GM12878 (cell line): Measurements from ENCODE around the gene TMPRSS7. TPM values are rescaled to one million over a fixed set of nuclear protein-coding genes. Genes with fewer than 3 reads are reported as not detected.

Experiments used
- ATAC-seq: fragments of 200-7000 bp; cut with Tn5 transposase; 3 replicates; pipeline ENCODE4 v1.9.1; 2020; ENCODE audit warnings: mild to moderate bottlenecking, moderate library complexity
- BruUV-seq: library from RNA; stranded (reverse); fragments of 400-500 nt; replicated peaks from 2 replicates; lab custom pipeline; 2021; lab: Mats Ljungman, UMichigan
- CTCF ChIA-PET: fragments of 300-600 bp; sonication (Branson Sonifier 250); formaldehyde crosslinking; extraction: SDS; loops from one replicate; lab custom pipeline; 2021; ENCODE audit warnings: inconsistent platforms; lab: Yijun Ruan, JAX
- POLR2A ChIA-PET: fragments of 350-600 bp; formaldehyde crosslinking; extraction: SDS; loops from one replicate; lab custom pipeline; 2021; ENCODE audit warnings: inconsistent platforms; lab: Charles Lee
- RAD21 ChIA-PET: fragments of 300-600 bp; sonication (Branson Sonifier 250); formaldehyde crosslinking; loops from one replicate; lab custom pipeline; 2023; ENCODE audit warnings: antibody characterized with exemption; ENCODE audit not compliant: unreplicated experiment; lab: Charles Lee
- SMC1A ChIA-PET: fragments of 300-600 bp; sonication (Branson Sonifier 250); formaldehyde crosslinking; loops from one replicate; lab custom pipeline; 2023; ENCODE audit not compliant: unreplicated experiment, uncharacterized antibody; lab: Charles Lee
- DNase-seq: peaks from one replicate; pipeline ENCODE4 v3.0.0-alpha.2; 2011; ENCODE audit warnings: low read depth, low spot score
- FAIRE-seq: peaks from 3 replicates; lab custom pipeline; 2011; peaks lifted over from hg19 to GRCh38; lab: Jason Lieb, UNC
- H2AFZ ChIP-seq: 2 replicates; pipeline ENCODE4 v1.6.0; 2011; ENCODE audit warnings: low read depth, low read length, control low read depth; ENCODE audit not compliant: control insufficient read depth
- H3K27ac ChIP-seq: 2 replicates; pipeline ENCODE4 v1.5.1; 2011; ENCODE audit warnings: control low read depth; ENCODE audit not compliant: control insufficient read depth, insufficient read depth
- H3K27me3 ChIP-seq, 2 experiments: replicated peaks in 1 of 2; 2 replicates each; pipeline versions ENCODE4 v1.6.0 to v1.6.1; 2011; ENCODE audit warnings: low read length in 1 of 2; ENCODE audit not compliant: control insufficient read depth in 2 of 2, insufficient read depth in 2 of 2
- H3K36me3 ChIP-seq, 2 experiments: 2 replicates each; pipeline ENCODE4 v1.5.1; 2011; ENCODE audit warnings: low read length in 1 of 2; ENCODE audit not compliant: control insufficient read depth in 2 of 2, insufficient read depth in 2 of 2
- H3K4me1 ChIP-seq: 2 replicates; pipeline ENCODE4 v1.6.1; 2011; ENCODE audit warnings: mild to moderate bottlenecking, low read length, moderate library complexity, mixed read lengths; ENCODE audit not compliant: control insufficient read depth, insufficient read depth
- H3K4me2 ChIP-seq: 2 replicates; pipeline ENCODE4 v1.6.0; 2011; ENCODE audit warnings: control low read depth; ENCODE audit not compliant: control insufficient read depth, insufficient read depth
- H3K4me3 ChIP-seq: fragments of 200-600 bp; sonication (generic); 2 replicates; pipeline ENCODE4 v1.5.1; 2016
- H3K79me2 ChIP-seq: 2 replicates; pipeline ENCODE4 v1.6.0; 2011; ENCODE audit warnings: low read length; ENCODE audit not compliant: control insufficient read depth, insufficient read depth
- H3K9ac ChIP-seq: 2 replicates; pipeline ENCODE4 v1.8.0; 2011; ENCODE audit warnings: low read length, control low read depth, mixed read lengths; ENCODE audit not compliant: control insufficient read depth, insufficient read depth
- H3K9me3 ChIP-seq: replicated peaks from 3 replicates; pipeline ENCODE4 v1.5.1; 2011; ENCODE audit warnings: mild to moderate bottlenecking, low read length; ENCODE audit not compliant: control insufficient read depth, insufficient read depth
- H4K20me1 ChIP-seq: 2 replicates; pipeline ENCODE4 v1.6.0; 2011; ENCODE audit not compliant: control insufficient read depth, insufficient read depth
- CEBPZ ChIP-seq: fragments of 150-350 bp; IDR thresholded peaks from 2 replicates; pipeline ENCODE4 v1.6.1; 2016; ENCODE audit warnings: low read depth, low read length
- CUX1 ChIP-seq: IDR thresholded peaks from 2 replicates; pipeline ENCODE4 v1.6.1; 2012; ENCODE audit warnings: improper control_type of control experiment, low read depth, low read length; ENCODE audit not compliant: insufficient replicate concordance
- FOS ChIP-seq: IDR thresholded peaks from 3 replicates; pipeline ENCODE4 v1.6.1; 2011; ENCODE audit warnings: borderline replicate concordance; ENCODE audit not compliant: insufficient read length; ENCODE audit errors: extremely low read depth
- JUND ChIP-seq: IDR thresholded peaks from 2 replicates; pipeline ENCODE4 v1.6.1; 2012; ENCODE audit warnings: low read depth, mild to moderate bottlenecking, low read length, improper control_type of control experiment, moderate library complexity
- MXI1 ChIP-seq: fragments of 150-350 bp; IDR thresholded peaks from 2 replicates; pipeline ENCODE4 v1.6.1; 2011; ENCODE audit warnings: low read depth, mild to moderate bottlenecking, inconsistent platforms, low read length, improper control_type of control experiment
- NFYA ChIP-seq: IDR thresholded peaks from 2 replicates; pipeline ENCODE4 v1.6.1; 2011; ENCODE audit warnings: low read depth, mild to moderate bottlenecking, low read length, improper control_type of control experiment, borderline replicate concordance
- POLR2A ChIP-seq: IDR thresholded peaks from 2 replicates; pipeline ENCODE4 v1.6.1; 2011; ENCODE audit warnings: low read depth, mild to moderate bottlenecking, low read length
- WGBS: methylation state at CpG from one replicate; pipeline ENCODE4 v1.1.6; 2016; ENCODE audit warnings: low lambda C conversion rate; ENCODE audit not compliant: insufficient replicate concordance, insufficient coverage; ENCODE audit errors: missing lambda C conversion rate; 5-methylcytosine and 5-hydroxymethylcytosine counted together
- in situ Hi-C: fragments of 300-500 bp; cut with MboI; formaldehyde crosslinking; loops from 9 replicates; pipeline ENCODE4 v1.14.3; 2018; ENCODE audit warnings: mixed read lengths
- intact Hi-C: fragments of 100-400 bp; cut with micrococcal nuclease; formaldehyde crosslinking; loops from one replicate; pipeline ENCODE4 v1.14.2; 2022; ENCODE audit not compliant: unreplicated experiment
- polyA plus RNA-seq, 11 experiments: library from polyadenylated mRNA; depleted of rRNA in 4 of 11; unstranded in 6 of 11; stranded (reverse) in 5 of 11; fragments of >200 nt; fragmentation: Nextera tagmentation in 4 of 11; fragmentation: Illumina TruSeq in 1 of 11; extraction: Ambion mirVana in 4 of 11; extraction: Trizol in 1 of 11; gene quantifications; 1 replicate in 1 of 11; 2 replicates in 10 of 11; pipeline versions ENCODE4 v1.2.1 to v1.2.3, GENCODE V29; 2011 to 2016; ENCODE audit warnings: inconsistent platforms in 2 of 11, missing spikeins in 2 of 11, low read depth in 1 of 11
- total RNA-seq, 4 experiments: library from RNA; depleted of rRNA in 3 of 4; stranded (reverse); fragments of >200 nt in 3 of 4; fragmentation: Illumina TruSeq in 1 of 4; extraction: Trizol in 1 of 4; gene quantifications; 2 replicates each; pipeline versions ENCODE4 v1.2.1 to v1.2.3, GENCODE V29; 2013 to 2021
- TF ChIP-seq, protein P1 (sequence below): fragments of 450-650 bp; IDR thresholded peaks from 2 replicates; pipeline ENCODE4 v1.6.1; 2017; ENCODE audit warnings: low read depth, mild to moderate bottlenecking, moderate library complexity
- TF ChIP-seq, protein P2 (sequence below): fragments of 450-650 bp; IDR thresholded peaks from 2 replicates; pipeline ENCODE4 v1.6.1; 2017; ENCODE audit warnings: mild to moderate bottlenecking

The TMPRSS7 gene
- total and polyA plus RNA-seq, 10 of the 15 experiments (the other 5 are each of a cell fraction or from before 2014, with no cell fraction given): 0.03 TPM; not detected in 9

- Histone ChIP-seq H3K27ac (peak overlapping the region; percentile 95), H3K27me3 (no peaks in the 10 kb centered on the region), H3K4me2 (peak overlapping the region; percentile 60), H3K79me2 (peaks cover 25% of the 10 kb centered on the region), H3K9me3 (no peaks in the 10 kb centered on the region), H4K20me1 (no peaks in the 10 kb centered on the region), H3K4me3 (peak overlapping the region; percentile 42; the same call in 1 of the 2 replicates), H2AFZ (no peak overlapping the region), H3K36me3 (no peaks in the 10 kb centered on the region; a peak in 1 of 4 replicates), H3K4me1 (peaks cover 72% of the 10 kb centered on the region), H3K9ac (peak overlapping the region; percentile 79)
- RAD21 ChIA-PET: interaction anchor here (0.8 to 7.4 kb wide), 18 partner anchors 17 to 439 kb away, joined by 3 to 457 read pairs (median 4); partner anchors contain the start of genes BTLA, CD200, GCSAM and SLC9C1
- CTCF ChIA-PET: interaction anchor here (1.4 to 9.2 kb wide), 5 partner anchors 17 to 376 kb away, joined by 4 to 226 read pairs (median 6); partner anchors contain the start of genes GCSAM and SLC9C1
- POLR2A ChIA-PET: interaction anchor here (0.9 to 9.4 kb wide), 12 partner anchors 16 to 448 kb away, joined by 3 to 345 read pairs (median 4); partner anchors contain the start of genes BTLA, GCSAM and SLC9C1
- SMC1A ChIA-PET: interaction anchor here (0.9 to 9.4 kb wide), 15 partner anchors 17 to 399 kb away, joined by 3 to 489 read pairs (median 5); partner anchors contain the start of genes BTLA, CD200, GCSAM and SLC9C1
- BruUV-seq: TSS peak; percentile 64
- in situ Hi-C loops: loop anchor here (5.0 kb wide), 3 partner anchors 178 to 408 kb away; partner anchors contain the start of gene SLC9C1
- 4% methylated on average over 6 of the region's 6 CpGs for WGBS
- ATAC-seq (peak; percentile 58), DNase-seq (no peak), FAIRE-seq (no peak)
- intact Hi-C loops: loop anchor here (1.0 to 10.0 kb wide), 3 partner anchors 19 to 860 kb away; partner anchors contain the start of genes CD200R1 and GCSAM
- TF ChIP-seq, protein P1, sequence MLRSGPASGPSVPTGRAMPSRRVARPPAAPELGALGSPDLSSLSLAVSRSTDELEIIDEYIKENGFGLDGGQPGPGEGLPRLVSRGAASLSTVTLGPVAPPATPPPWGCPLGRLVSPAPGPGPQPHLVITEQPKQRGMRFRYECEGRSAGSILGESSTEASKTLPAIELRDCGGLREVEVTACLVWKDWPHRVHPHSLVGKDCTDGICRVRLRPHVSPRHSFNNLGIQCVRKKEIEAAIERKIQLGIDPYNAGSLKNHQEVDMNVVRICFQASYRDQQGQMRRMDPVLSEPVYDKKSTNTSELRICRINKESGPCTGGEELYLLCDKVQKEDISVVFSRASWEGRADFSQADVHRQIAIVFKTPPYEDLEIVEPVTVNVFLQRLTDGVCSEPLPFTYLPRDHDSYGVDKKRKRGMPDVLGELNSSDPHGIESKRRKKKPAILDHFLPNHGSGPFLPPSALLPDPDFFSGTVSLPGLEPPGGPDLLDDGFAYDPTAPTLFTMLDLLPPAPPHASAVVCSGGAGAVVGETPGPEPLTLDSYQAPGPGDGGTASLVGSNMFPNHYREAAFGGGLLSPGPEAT: no peak
- TF ChIP-seq NFYA: no peak
- TF ChIP-seq, protein P2, sequence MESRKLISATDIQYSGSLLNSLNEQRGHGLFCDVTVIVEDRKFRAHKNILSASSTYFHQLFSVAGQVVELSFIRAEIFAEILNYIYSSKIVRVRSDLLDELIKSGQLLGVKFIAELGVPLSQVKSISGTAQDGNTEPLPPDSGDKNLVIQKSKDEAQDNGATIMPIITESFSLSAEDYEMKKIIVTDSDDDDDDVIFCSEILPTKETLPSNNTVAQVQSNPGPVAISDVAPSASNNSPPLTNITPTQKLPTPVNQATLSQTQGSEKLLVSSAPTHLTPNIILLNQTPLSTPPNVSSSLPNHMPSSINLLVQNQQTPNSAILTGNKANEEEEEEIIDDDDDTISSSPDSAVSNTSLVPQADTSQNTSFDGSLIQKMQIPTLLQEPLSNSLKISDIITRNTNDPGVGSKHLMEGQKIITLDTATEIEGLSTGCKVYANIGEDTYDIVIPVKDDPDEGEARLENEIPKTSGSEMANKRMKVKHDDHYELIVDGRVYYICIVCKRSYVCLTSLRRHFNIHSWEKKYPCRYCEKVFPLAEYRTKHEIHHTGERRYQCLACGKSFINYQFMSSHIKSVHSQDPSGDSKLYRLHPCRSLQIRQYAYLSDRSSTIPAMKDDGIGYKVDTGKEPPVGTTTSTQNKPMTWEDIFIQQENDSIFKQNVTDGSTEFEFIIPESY: no peak
- TF ChIP-seq MXI1: no peak
- no peak for TF ChIP-seq CUX1
- TF ChIP-seq JUND: no peak
- no peak; the same call in 1 of the 2 replicates for TF ChIP-seq POLR2A
- TF ChIP-seq FOS: no peak
- no peak for TF ChIP-seq CEBPZ
Measured at GRCh38 chr3:112114576-112115160, 80.1 kb downstream of the TMPRSS7 start.
